Common myeloid progenitor, CD34-positive (primary cell): Measurements from ENCODE around the gene LYRM4.

Source experiments
- CTCF ChIA-PET: fragments of 350-600 bp; sonication (Branson Sonifier 250); formaldehyde crosslinking; loops from one replicate; lab custom pipeline; 2021; ENCODE audit warnings: antibody characterized with exemption; lab: Charles Lee
- POLR2A ChIA-PET: fragments of 350-600 bp; sonication (Branson Sonifier 250); formaldehyde crosslinking; loops from one replicate; lab custom pipeline; 2021; ENCODE audit warnings: antibody characterized with exemption; lab: Charles Lee
- DNase-seq, 3 donors: peaks; one replicate each; pipeline versions ENCODE4 v3.0.0 to v3.0.0-alpha.2; 2013
- H3K27ac ChIP-seq, 2 experiments: 1 replicate in 1 of 2; 2 replicates in 1 of 2; pipeline ENCODE4 v1.7.0; 2013; ENCODE audit warnings: inconsistent platforms in 2 of 2, low read length in 2 of 2, mild to moderate bottlenecking in 2 of 2, low read depth in 1 of 2, moderate library complexity in 1 of 2; ENCODE audit not compliant: severe bottlenecking in 2 of 2, insufficient read depth in 1 of 2, poor library complexity in 1 of 2
- H3K27me3 ChIP-seq, 5 experiments: replicated peaks in 2 of 5; 1 replicate in 3 of 5; 2 replicates in 2 of 5; pipeline versions ENCODE4 v1.6.1 to v1.7.0; 2013; ENCODE audit warnings: low read length in 4 of 5, mild to moderate bottlenecking in 2 of 5, moderate library complexity in 2 of 5, inconsistent platforms in 1 of 5; ENCODE audit not compliant: insufficient read depth in 5 of 5, control insufficient read depth in 4 of 5
- H3K36me3 ChIP-seq, 4 experiments: 1 replicate in 2 of 4; 2 replicates in 2 of 4; pipeline versions ENCODE4 v1.6.1 to v1.7.0; 2013; ENCODE audit warnings: low read length in 3 of 4, control low read depth in 1 of 4, mild to moderate bottlenecking in 1 of 4; ENCODE audit not compliant: control insufficient read depth in 4 of 4, insufficient read depth in 4 of 4
- H3K4me1 ChIP-seq, 4 experiments: 1 replicate in 3 of 4; 2 replicates in 1 of 4; pipeline versions ENCODE4 v1.6.1 to v1.7.1; 2013; ENCODE audit warnings: low read length in 3 of 4, mild to moderate bottlenecking in 3 of 4, control low read depth in 1 of 4, inconsistent platforms in 1 of 4, moderate library complexity in 1 of 4; ENCODE audit not compliant: control insufficient read depth in 4 of 4, insufficient read depth in 4 of 4; ENCODE audit errors: control extremely low read depth in 1 of 4
- H3K4me3 ChIP-seq, 7 experiments: 1 replicate in 4 of 7; 2 replicates in 3 of 7; pipeline versions ENCODE4 v1.5.1 to v1.7.0; 2013; ENCODE audit warnings: mild to moderate bottlenecking in 7 of 7, low read length in 6 of 7, moderate library complexity in 6 of 7, inconsistent platforms in 2 of 7, low read depth in 2 of 7, control low read depth in 1 of 7; ENCODE audit not compliant: insufficient read depth in 4 of 7, control insufficient read depth in 1 of 7; ENCODE audit errors: extremely low read depth in 1 of 7
- H3K9me3 ChIP-seq, 5 experiments: 1 replicate in 4 of 5; 2 replicates in 1 of 5; pipeline versions ENCODE4 v1.6.1 to v1.7.1; 2013; ENCODE audit warnings: low read length in 4 of 5, mild to moderate bottlenecking in 2 of 5, inconsistent platforms in 1 of 5, low read depth in 1 of 5, moderate library complexity in 1 of 5; ENCODE audit not compliant: control insufficient read depth in 4 of 5, insufficient read depth in 2 of 5; ENCODE audit errors: control extremely low read depth in 1 of 5
- WGBS: methylation state at CpG from one replicate; pipeline ENCODE4 v1.1.5; 2013; ENCODE audit not compliant: insufficient coverage; 5-methylcytosine and 5-hydroxymethylcytosine counted together

Gene LYRM4

DNA sequence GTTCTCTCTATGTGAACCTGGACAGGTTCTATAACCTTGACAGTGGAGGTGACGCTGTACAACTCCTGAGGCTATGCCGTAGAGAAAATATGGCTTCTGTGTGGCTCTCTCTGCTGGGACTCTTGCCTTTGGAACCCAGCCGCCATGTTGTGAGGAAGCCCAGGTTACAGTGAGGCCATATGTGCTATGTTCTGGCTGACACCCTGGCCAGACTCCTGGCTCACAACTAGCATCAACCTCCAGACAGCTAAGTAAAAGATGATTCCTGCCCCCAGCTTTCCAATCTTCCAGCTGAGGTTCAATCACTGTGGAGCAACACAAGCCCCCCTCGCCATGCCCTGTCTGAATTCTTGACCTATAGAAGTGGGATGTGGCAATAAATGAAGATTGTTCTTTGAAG, 118.6 kb downstream of the LYRM4 start:
- no peaks in the 10 kb centered on the region for H3K36me3 ChIP-seq
- CTCF ChIA-PET = interaction anchor here (1.1 to 1.6 kb wide), 3 partner anchors 9 to 77 kb away, joined by 3 to 6 read pairs (median 3); no protein-coding TSS in a partner anchor
- POLR2A ChIA-PET = no interaction called here

DNA sequence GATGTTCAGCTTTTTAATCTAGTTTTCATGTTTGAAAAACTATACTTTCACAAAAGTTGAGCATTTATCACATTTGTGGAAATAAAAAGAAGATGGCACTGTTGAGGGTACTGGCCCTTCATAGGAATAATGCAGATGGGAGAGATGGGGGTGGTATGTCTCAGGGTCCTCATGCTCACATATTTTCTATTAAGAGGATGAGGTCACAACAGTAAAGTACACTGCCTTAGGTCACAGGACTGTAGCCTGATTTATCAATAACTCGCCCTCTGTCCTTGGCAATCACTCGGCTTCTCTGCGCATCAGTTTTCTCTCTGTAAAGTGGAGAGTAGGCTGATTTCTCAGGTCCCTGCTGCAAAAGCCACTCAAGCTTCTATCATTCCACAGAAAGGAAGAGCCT, 119.7 kb downstream of the LYRM4 start:
- no peak for DNase-seq
- 100% methylated on average over 3 of the region's 3 CpGs for WGBS
- no peaks in the 10 kb centered on the region for H3K9me3 ChIP-seq
- H3K4me3 ChIP-seq = peak overlapping the region in 1 of 7 experiments; percentile 66
- ChIA-PET CTCF (interaction anchor here (0.9 to 1.6 kb wide), 4 partner anchors 9 to 239 kb away, joined by 3 to 6 read pairs (median 4); no protein-coding TSS in a partner anchor), POLR2A (no interaction called here)
- H3K27me3 ChIP-seq = no peaks in the 10 kb centered on the region
- H3K36me3 ChIP-seq = no peaks in the 10 kb centered on the region
- peaks cover 0 to 14% (median 8%) of the 10 kb centered on the region in 4 experiments for H3K4me1 ChIP-seq
- H3K27ac ChIP-seq = no peak overlapping the region

More for the DNA sequence above, 118.6 kb downstream of the LYRM4 start:
- Histone ChIP-seq H3K9me3 (no peaks in the 10 kb centered on the region), H3K4me3 (no peak overlapping the region), H3K27me3 (no peaks in the 10 kb centered on the region), H3K4me1 (peaks cover 7 to 20% (median 15%) of the 10 kb centered on the region in 4 experiments), H3K27ac (no peak overlapping the region)
- no peak for DNase-seq
- 96% methylated on average over 3 of the region's 4 CpGs for WGBS

DNA sequence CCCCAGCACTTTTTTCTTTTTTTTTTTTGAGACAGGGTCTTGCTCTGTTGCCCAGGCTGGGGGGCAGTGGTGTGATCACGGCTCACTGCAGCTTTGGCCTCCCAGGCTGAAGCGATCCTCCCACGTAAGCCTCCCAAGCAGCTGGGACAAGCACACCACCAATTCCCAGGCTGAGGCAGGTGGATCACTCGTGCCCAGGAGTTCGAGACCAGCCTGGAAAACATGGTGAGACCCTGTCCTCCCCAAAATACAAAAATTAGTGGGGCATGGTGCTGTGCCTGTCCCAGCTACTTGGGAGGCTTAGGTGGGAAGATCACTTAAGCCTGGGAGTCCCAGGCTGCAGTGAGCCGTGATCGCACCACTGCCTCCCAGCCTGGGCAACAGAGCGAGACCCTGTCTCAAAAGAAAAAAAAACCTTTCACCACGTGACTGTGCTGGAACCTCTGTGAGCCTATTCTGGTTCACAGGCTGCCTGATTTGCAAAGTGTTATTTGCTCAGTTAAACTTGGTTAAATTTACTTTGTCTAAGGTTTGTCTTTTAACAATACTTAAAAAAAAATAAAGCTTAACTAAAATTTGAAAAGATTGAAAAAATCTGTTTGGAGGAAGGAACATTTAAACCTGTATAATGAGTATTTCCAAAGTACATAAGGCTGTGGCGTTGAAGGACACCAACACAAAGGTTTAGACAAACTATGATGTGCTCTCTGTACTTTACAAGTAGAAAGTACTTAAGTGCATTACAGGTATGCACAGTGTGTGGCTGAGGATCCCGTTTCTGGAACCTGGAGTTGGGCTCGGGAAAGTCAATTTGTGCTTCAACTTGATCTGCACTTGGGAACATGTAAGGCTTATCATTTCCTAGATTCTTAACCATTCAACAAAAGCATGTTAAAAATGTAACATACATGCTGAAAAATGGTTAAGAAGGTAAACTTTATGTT, 120.7 kb downstream of the LYRM4 start:
- H3K9me3 ChIP-seq = no peaks in the 10 kb centered on the region
- 80% methylated on average over 11 of the region's 12 CpGs for WGBS
- no peak for DNase-seq
- no peaks in the 10 kb centered on the region for H3K27me3 ChIP-seq
- H3K27ac ChIP-seq = no peak overlapping the region
- CTCF ChIA-PET = interaction anchor here (0.9 to 1.4 kb wide), 2 partner anchors 162 to 240 kb away, joined by 3 to 4 read pairs; no protein-coding TSS in a partner anchor
- no peaks in the 10 kb centered on the region for H3K36me3 ChIP-seq
- H3K4me3 ChIP-seq = peak overlapping the region in 1 of 7 experiments; percentile 66
- H3K4me1 ChIP-seq = peaks cover 0 to 8% (median 6%) of the 10 kb centered on the region in 4 experiments
- POLR2A ChIA-PET = no interaction called here

DNA sequence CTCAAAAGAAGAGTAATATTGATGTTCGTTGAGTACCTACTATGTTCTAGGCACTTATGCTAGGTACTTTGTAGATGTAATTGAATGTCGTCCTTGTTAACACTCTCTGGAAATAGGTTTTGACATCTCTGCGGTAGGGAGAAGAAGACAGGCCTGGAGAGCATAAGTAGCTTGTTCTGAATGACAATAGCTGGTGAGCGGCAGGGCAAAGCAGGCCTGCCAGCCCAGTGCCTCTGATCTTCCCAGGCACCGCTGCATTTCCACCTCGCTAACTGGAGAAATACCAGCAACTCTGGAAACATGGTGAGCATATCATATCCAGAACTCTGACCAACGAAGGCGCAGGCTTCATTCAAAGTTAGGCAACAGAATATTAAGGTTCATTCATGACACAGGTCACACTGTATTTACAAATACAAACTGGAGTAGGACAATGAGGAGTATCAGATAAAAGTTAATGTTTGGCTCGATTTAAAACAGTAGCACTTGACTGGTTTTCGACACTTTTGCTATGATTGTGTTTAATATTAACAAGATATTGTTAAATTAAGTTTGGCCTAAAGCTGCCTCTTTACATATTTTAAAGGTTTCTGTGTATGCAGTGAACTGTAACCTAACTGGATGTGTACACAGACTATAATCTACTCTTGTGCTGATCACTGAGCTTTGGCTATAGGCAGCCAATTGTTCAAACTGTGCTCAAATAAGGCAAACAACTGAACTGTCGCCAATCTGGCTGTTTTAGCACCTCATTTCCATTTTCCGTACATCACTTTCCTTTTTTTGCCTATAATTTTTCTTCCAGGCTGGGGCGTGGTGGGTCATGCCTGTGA, 121.5 kb downstream of the LYRM4 start:
- Histone ChIP-seq H3K9me3 (no peaks in the 10 kb centered on the region), H3K4me3 (no peak overlapping the region), H3K27me3 (no peaks in the 10 kb centered on the region), H3K36me3 (no peaks in the 10 kb centered on the region), H3K4me1 (peaks cover 0 to 8% (median 6%) of the 10 kb centered on the region in 4 experiments), H3K27ac (no peak overlapping the region)
- ChIA-PET CTCF (no interaction called here), POLR2A (no interaction called here)
- 98% methylated on average over 11 of the region's 13 CpGs for WGBS
- no peak for DNase-seq

DNA sequence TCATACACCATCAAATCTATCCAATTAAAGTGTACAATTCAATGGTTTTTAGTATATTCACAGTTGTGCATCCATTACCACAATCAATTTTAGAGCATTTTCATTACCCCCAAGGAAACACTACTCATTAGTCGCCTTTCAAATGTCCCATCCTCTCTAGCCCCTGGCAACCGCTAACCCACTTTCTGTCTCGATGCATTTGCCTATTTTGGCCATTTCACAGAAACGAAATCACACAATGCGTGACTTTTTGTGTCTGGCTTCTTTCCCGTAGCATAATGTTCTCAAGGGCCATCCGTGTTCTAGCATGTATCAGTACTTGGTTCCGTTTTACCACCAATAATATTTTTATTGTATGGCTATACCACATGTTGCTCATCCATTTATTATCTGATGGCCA, 123.9 kb downstream of the LYRM4 start:
- CTCF ChIA-PET = interaction anchor here (1.7 to 1.8 kb wide), 2 partner anchors 10 to 44 kb away, joined by 4 read pairs; no protein-coding TSS in a partner anchor
- POLR2A ChIA-PET = no interaction called here
- WGBS = 100% methylated on average over 6 of the region's 8 CpGs

DNA sequence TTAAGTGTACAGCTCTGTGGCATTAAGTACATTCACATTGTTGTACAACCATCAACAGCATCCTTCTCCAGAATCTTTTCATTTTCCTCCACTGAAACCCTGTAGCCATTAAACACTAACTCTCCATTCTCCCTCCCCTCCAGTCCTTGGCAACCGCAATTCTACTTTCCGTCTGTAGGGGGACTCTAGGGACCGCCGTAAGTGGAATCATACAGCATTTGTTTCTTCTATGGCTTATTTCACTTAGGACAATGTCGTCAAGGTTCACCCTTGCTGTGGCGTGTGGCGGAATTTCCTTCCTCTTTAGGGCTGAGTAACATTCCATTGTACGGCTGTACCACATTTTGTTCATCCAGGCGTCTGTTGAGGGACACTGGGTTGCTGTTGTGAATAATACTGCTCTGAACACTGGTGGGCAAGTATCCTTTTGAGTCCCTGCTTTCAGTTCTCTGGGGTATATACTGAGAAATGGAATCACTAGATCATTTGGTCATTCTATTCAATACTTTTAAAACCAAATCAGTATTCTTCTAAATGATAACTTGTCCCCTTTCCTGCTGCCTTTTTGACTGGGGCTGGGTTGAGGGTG, 124.9 kb downstream of the LYRM4 start:
- H3K9me3 ChIP-seq = no peaks in the 10 kb centered on the region
- H3K4me1 ChIP-seq = peaks cover 0 to 13% (median 9%) of the 10 kb centered on the region in 4 experiments
- no peaks in the 10 kb centered on the region for H3K36me3 ChIP-seq
- DNase-seq = peak; percentile 21 to 60 (median 57)
- no peak overlapping the region for H3K27ac ChIP-seq
- no peak overlapping the region for H3K4me3 ChIP-seq
- ChIA-PET POLR2A (no interaction called here), CTCF (interaction anchor here (0.6 to 1.8 kb wide), 4 partner anchors 8 to 45 kb away, joined by 3 to 4 read pairs (median 4); no protein-coding TSS in a partner anchor)
- H3K27me3 ChIP-seq = no peaks in the 10 kb centered on the region
- 72% methylated on average over 6 of the region's 9 CpGs for WGBS

More for the DNA sequence above, 123.9 kb downstream of the LYRM4 start:
- Histone ChIP-seq H3K36me3 (no peaks in the 10 kb centered on the region), H3K27me3 (no peaks in the 10 kb centered on the region), H3K9me3 (no peaks in the 10 kb centered on the region), H3K27ac (no peak overlapping the region), H3K4me1 (peaks cover 0 to 13% (median 9%) of the 10 kb centered on the region in 4 experiments), H3K4me3 (no peak overlapping the region)
- no peak for DNase-seq
